HG02943 (cell line): ENCODE results near the gene FAM81A.

Experiments used
- ATAC-seq: cut with Tn5 transposase; IDR thresholded peaks from one replicate; pipeline ENCODE4 v1.9.1; 2021; ENCODE audit warnings: mild to moderate bottlenecking, low read depth, moderate library complexity; ENCODE audit not compliant: unreplicated experiment

FAM81A gene

DNA sequence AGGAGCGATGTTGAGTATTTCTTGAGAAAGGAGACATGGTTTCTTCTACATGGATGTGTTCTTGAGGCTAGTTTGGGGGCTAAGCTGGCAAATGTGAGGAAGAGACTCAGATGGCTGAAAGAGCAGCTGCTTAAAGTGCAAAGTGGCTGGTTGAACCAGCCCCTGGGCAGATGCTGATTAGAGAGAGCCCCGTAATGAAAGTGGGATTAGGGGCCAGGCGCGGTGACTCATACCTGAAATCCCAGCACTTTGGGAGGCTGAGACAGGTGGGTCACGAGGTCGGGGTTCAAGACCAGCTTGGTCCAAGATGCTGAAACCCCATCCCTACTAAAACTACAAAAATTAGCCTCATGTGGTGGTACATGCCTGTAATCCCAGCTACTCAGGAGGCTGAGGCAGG lies 98.6 kb downstream of the FAM81A start:
- ATAC-seq, result no peak

DNA sequence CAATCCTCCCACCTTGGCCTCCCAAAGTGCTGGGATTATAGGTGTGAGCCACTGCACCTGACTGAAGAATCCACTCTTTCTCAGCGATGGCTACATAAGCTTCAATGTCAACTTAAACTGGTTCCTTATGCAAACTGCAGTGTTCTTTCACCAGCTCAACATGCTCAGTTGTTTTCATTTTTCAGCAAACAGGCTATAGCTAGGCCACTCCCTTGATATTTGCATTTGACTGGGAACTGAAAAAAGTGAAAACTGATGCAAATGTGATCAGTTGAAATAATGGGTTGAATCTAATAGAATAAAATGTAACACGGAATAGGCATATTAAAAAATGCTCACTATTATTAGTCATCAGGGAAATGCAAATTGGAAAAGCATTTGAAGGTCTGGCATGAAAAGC lies 99.4 kb downstream of the FAM81A start:
- ATAC-seq, result no peak

- no peak for ATAC-seq
Observed at GRCh38 chr15:59538494-59538893, 100.5 kb downstream of the FAM81A start.

GRCh38 chr15:59539799-59540198 lies 101.8 kb downstream of the FAM81A start:
- no peak for ATAC-seq

DNA sequence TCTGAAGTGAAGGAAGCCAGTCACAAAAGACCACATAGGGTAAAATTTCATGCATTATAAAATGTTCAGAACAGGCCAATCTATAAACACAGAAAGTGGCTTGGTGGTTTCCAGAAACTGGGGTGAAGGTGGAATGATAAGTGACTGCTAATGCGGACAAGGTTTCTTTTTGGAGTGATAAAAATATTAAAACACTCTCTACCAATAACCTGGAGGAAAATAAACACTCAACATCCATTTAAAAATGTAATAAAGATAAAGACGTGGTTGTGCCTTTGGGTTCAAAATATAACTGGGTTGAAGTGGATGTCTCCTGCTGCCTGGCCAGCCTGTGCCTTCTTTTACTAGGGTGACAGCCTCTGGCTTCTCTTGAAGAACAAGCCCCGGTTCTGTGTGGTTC lies 102.7 kb downstream of the FAM81A start:
- no peak for ATAC-seq

DNA sequence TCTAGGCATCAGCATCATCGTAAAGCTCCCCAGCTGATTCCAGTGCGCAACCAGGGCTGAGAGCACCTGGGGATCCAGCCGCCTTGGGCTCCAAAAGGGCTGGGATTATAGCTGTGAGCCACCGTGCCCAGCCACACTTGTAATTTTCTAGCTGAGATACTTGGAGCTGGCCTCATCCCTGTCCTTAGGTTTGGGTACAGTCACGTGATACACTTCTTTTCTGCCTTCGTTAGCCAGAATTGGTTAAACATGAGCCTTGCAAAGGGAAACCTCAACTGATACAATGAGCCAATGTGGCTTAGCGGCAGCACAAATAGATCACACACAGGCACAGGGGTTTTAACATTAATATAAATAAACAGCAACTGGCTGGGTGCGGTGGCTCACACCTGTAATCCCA lies 103.8 kb downstream of the FAM81A start:
- no peak for ATAC-seq

DNA sequence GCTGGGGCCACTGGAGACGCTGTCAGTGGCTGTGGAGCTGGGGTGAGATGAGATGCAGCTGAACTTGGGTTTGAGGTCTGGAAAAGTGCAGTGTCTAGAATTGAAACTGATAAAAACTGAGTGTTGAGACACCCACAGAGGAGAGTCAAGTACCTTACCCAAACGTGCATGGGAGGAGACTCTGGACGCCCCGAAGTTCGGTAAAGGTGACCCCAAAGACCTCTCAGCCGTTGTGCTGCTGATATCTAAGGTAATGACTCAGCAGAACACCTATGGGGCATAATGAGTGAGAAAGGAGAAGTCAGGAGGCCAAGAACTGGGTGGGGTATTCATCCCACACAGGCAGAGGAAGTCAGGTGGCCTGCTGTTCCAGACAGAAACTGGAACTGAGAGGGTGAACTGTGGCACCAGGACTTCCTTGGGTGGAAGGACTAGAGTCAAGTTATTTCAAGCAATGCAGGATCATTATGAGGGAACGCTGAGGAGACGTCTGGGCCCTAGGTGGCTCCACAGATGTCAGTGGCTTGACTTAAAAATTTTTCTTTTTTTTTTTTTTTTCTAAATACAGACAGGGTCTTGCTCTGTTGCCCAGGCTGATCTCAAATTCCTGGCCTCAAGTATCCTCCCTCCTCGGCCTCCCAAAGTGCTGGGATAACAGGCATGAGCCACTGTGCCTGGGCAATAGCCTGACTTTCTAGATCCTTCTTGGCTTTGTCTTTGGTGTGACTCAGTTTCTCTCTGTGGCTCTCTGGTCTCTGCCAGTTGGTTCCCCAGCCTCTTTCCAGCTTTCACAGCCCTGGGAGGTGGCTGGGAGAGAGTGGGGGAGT lies 105.9 kb downstream of the FAM81A start:
- ATAC-seq, result no peak

DNA sequence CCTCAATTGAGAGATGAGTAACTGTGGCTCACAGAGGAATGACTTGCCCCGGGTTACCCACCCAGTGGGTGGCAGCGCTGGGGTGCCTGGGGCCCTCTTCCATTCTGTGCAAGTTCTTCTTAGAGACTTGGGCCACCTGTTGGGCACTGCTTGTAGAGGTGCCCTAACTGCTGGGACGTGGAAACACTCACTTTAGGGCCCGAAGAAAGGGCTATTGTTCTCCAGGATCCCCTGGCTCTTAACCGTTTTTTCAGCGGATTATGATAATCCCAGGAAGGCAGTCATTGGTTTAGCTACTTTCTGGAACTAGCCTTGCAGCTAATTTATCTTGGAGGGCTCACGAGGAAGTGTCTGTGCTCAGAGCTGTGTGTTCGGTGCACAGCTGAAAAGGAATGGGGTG lies 107.6 kb downstream of the FAM81A start:
- ATAC-seq, result no peak

GRCh38 chr15:59548501-59549226 lies 110.7 kb downstream of the FAM81A start:
- no peak for ATAC-seq

DNA sequence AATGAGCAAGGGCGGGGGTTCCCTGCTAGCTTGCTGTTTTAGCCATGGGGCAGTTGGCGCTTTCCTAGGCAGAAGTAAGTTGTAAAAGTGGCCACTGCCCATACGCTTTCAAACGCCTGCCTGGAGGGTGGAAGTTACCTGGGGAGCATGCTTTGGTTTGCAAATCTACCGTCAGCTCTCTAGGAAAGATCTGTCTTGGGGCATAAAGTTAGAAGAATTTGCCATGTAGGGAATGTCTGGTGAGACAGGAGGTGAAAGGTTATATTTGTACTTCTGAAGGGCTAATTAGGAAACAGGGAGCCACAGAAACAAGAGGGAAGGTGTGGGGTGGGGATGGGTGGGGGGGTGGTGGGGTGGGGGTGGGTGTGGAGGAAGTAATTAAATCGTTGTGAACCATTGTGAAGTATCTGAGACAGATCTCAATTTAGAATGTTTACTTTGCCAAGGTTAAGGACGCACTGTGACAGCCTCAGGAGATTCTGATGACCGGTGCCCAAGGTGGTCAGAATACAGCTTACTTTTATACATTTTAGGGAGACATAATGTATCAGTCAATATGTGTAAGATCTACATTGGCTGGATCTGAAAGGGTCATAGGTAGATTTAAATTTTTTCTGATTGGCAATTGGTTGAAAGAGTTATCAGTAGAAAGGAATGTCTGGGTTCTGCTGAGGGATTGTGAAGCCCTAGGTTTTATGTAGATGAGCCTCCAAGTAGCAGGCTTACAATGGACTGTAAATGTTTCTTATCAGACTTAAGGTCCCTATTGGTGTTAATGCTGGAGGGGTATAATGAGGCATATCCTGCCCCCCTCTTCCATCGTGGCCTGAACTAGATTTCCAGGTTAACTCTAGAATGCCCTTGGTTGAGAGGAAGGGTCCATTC lies 111.6 kb downstream of the FAM81A start:
- ATAC-seq, result no peak

DNA sequence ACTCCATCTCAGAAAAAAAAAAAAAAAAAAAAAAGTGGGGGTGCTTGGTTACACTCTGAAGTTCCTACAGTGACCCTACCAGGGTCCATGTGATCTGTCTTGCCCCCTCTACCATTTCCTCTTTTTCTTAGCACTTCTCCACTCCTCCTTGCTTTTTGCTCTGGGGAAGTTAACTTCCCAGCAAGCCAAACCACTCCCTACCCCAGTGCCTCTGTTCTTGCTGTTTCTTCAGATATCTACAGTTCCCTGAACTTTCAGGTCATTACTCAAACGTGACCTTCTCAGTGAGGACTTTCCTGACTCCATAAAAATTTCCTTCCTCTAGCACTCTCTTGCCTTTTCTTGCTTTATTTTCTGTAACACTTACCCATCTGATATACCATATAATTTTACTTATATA lies 112.5 kb downstream of the FAM81A start:
- ATAC-seq, result no peak

- ATAC-seq, result no peak
Observed at GRCh38 chr15:59550956-59551355, 113.0 kb downstream of the FAM81A start.

DNA sequence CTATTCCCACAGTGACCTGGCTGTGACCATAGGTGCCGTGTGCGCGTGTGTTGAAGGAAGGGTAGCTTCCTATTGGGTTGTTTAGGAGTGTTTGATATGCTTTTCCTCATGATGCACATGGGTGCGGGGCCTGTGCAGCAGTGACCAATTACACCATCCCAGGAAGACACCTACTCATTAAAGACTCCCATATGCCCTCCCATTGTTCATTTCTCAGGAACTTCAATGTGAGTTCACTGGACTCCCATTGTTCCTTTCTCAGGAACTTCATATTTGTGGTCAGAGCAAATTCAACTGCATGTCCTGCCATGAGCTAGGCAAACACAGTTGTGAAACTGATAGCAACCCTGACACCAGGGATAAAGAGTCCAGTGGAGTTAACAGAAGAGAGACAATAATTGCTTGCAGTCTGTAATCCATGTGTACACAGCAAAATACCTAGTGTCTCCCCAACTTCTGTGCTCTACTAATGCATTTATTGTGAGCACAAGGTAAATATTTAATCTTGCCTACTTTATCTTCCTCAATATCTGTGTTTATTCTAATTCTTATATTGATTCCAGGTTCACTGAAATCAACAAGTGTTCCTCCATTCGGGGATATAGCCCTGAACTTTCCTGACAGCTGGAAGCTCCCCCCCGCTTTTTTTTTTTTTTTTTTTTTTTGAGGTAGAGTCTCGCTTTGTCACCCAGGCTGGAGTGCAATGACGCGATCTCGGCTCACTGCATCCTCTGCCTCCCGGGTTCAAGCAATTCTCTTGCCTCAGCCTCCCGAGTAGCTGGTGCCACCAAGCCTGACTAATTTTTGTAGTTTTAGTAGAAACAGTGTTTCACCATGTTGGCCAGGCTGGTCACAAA lies 116.1 kb downstream of the FAM81A start:
- no peak for ATAC-seq

- ATAC-seq, result no peak
Observed at GRCh38 chr15:59555696-59556095, 117.7 kb downstream of the FAM81A start.

DNA sequence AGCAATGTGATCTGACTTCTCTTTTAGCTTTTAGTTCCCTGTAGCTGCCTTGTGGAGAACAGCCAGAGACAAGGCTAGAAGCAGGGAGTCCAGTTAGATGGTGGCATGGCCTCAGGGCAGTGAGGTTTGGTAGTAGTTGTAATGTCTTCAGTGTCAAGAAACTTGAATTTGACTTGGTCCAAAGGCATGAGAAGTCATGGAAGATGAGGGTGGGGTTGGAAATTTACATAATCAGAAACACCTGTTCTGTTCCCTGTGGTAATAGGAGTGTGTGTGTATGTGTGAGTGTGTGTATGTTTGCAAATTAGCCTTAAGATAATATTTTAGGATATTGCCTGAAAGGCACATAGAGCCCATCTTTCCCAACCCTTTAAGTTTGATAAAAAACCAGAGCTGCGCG lies 118.4 kb downstream of the FAM81A start:
- no peak for ATAC-seq

- no peak for ATAC-seq
Observed at GRCh38 chr15:59557581-59557980, 119.6 kb downstream of the FAM81A start.

DNA sequence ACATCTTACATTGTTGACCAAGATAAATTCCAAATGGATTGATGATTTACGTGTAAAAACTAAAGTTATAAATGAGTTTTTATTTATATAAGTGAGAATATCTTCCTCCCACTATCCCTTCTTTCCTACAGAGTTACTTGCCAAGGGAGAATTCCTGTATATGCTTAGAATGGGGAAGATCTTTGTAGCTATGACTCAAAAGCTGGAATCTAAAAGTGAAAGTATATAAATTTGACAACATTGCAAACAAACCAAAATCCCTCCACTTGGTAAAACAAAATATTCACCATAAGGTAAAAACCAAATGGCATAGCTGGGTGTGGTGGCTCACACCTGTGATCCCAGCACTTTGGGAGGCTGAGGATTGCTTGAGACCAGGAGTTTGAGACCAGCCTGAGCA lies 120.9 kb downstream of the FAM81A start:
- ATAC-seq, result no peak

GRCh38 chr15:59561547-59561946 lies 123.6 kb downstream of the FAM81A start:
- no peak for ATAC-seq

GRCh38 chr15:59562448-59563186 lies 124.6 kb downstream of the FAM81A start:
- no peak for ATAC-seq
